ENCODE data around the gene WDFY4. TPM values are rescaled to one million over a fixed set of nuclear protein-coding genes. Genes with fewer than 3 reads are reported as not detected.

WDFY4 gene
- total and polyA plus RNA-seq, 9 of the 15 experiments (the other 6 are each of a cell fraction or from before 2014, with no cell fraction given), result 0.01 to 0.02 (median 0.01) TPM; not detected in 6

DNA sequence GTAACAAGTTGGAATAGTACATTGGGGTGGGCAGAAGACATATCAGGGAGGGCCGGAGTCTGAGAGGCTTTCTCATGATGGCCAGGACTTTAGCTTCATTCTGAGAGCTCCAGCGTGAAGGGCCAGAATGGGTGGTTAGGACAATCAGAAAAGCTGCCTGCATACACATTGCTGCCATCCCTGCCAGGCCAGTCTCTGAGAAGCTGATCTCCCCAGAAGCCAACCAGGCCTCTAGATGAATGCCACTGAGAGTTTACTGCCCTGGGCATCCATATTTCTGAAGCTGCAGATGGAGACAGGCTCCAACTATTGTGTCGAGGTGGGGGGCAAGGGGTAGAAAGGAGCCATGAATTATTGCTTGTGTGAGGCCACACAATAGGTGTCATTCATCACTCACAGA, 47.8 kb upstream of the WDFY4 start:
- WGBS (ENCODE audit: insufficient coverage, low coverage, missing lambda C conversion rate), result 0% methylated on average over 3 of the region's 3 CpGs
- Histone ChIP-seq H3K4me1 (replicated peaks in 1 of 2; ENCODE audit: control insufficient read depth in 2 of 2, insufficient read depth in 2 of 2, low read length in 2 of 2) (no peaks in the 10 kb centered on the region), H3K27ac (ENCODE audit: extremely low read depth, low read depth, low read length) (no peak overlapping the region), H3K4me2 (ENCODE audit: insufficient read depth, low read length) (no peak overlapping the region), H3K79me2 (ENCODE audit: control insufficient read depth, insufficient read depth, low read length) (no peaks in the 10 kb centered on the region), H3K27me3 (ENCODE audit: control insufficient read depth in 2 of 2, insufficient read depth in 2 of 2, low read length in 2 of 2) (peaks cover 0 to 9% of the 10 kb centered on the region in 2 experiments; a peak in 1 of 5 replicates), H3K9me1 (ENCODE audit: control insufficient read depth, insufficient read depth, low read length) (no peaks in the 10 kb centered on the region), H3K36me3 (ENCODE audit: control insufficient read depth, insufficient read depth, low read length) (no peaks in the 10 kb centered on the region), H2AFZ (ENCODE audit: low read depth, low read length) (no peak overlapping the region), H3K9me3 (replicated peaks; ENCODE audit: control insufficient read depth, insufficient read depth, low read depth, low read length) (no peaks in the 10 kb centered on the region), H3K9ac (ENCODE audit: insufficient read depth in 1 of 2, low read depth in 2 of 2, low read length in 2 of 2) (no peak overlapping the region), H3K4me3 (no peak overlapping the region), H4K20me1 (replicated peaks; ENCODE audit: control insufficient read depth, insufficient read depth, low read length) (no peaks in the 10 kb centered on the region)
- no peak for ATAC-seq
- DNase-seq (ENCODE audit: extremely low read depth in 1 of 4, low spot score in 3 of 4), result no peak
- intact Hi-C loops (cut with micrococcal nuclease) (no loop called here), in situ Hi-C loops (cut with MboI) (no loop called here)
- TF ChIP-seq ZNF551 (CRISPR knock-in tag; IDR thresholded peaks at IDR 0.05) (no peak), ZNF253 (CRISPR knock-in tag; conservative IDR thresholded peaks at IDR 0.05) (no peak), NR2C1 (IDR thresholded peaks at IDR 0.05) (no peak), NR2C1 (tag; IDR thresholded peaks at IDR 0.05) (no peak), ZNF507 (tag; conservative IDR thresholded peaks at IDR 0.05) (no peak), PRPF4 (IDR thresholded peaks at IDR 0.05; ENCODE audit: insufficient read depth, low read depth, low read length, poor library complexity, severe bottlenecking) (no peak), TAF9B (IDR thresholded peaks at IDR 0.05; ENCODE audit: partially characterized antibody) (no peak), SMARCB1 (IDR thresholded peaks at IDR 0.05; ENCODE audit: insufficient read length, low read depth) (no peak), EGR1 (conservative IDR thresholded peaks at IDR 0.05) (no peak), SMAD4 (CRISPR knock-in tag; conservative IDR thresholded peaks at IDR 0.05) (no peak), ZNF3 (CRISPR knock-in tag; IDR thresholded peaks at IDR 0.05) (no peak), TBL1XR1 (IDR thresholded peaks at IDR 0.05; ENCODE audit: low read length in 2 of 2) (no peak)
- ChIA-PET CTCF (ENCODE audit: low intra/inter-chr PET ratio) (no interaction called here), POLR2A (no interaction called here)
- no TSS peak for BruUV-seq (replicated peaks)
- no peak for FAIRE-seq
